GM19324 (cell line): ENCODE data around the gene AK8.

Experiments used
- ATAC-seq: cut with Tn5 transposase; IDR thresholded peaks from one replicate; pipeline ENCODE4 v1.9.1; 2021; ENCODE audit warnings: mild to moderate bottlenecking, moderate library complexity; ENCODE audit not compliant: unreplicated experiment, low FRiP score

Gene AK8

DNA sequence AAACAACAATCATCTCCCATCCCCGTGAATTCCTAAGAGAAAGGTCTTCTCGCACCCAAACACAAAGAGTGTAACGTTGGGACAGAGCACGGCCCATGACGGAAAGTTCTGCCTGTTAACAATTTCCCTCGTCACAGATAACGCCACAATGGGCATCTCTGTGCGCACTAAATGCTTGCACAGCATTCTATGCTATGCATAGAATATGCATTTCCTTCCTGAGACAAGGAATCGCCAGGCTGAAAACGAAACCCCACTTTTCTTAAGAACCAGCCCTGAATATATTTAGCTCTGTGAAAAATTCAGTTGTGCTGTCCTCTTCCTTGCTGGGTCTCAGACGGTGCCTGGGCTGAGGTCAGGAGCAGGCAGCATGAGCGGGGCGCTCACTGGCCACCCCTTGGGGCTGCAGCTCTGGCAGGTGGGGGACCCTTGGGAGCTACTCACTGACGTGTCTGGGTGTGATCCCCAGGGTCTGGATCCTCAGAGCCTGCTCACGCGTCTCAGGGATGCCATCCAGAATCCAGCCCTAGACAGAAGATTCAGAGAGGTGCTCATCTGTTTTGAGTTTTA lies 49.8 kb downstream of the AK8 start:
- ATAC-seq: no peak

DNA sequence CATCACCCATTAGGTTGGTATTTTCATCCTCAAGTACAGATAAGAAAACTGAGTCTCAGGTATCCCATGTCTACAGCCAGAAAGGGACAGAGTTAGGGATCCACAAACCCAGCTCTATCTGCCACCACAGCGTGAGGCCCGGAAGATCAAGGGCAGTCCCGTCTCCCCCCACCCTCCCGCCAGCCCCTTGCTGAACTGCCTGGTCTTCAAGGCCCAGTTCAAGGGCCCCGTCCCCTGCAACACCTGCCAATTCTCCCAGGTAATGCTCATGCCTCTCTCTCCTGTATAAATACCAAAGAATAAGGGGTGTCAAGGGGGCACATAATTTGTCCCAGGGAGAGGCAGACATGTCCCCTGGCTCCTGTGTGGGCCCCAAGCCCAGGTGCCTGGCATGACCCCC lies 50.7 kb downstream of the AK8 start:
- ATAC-seq: no peak

DNA sequence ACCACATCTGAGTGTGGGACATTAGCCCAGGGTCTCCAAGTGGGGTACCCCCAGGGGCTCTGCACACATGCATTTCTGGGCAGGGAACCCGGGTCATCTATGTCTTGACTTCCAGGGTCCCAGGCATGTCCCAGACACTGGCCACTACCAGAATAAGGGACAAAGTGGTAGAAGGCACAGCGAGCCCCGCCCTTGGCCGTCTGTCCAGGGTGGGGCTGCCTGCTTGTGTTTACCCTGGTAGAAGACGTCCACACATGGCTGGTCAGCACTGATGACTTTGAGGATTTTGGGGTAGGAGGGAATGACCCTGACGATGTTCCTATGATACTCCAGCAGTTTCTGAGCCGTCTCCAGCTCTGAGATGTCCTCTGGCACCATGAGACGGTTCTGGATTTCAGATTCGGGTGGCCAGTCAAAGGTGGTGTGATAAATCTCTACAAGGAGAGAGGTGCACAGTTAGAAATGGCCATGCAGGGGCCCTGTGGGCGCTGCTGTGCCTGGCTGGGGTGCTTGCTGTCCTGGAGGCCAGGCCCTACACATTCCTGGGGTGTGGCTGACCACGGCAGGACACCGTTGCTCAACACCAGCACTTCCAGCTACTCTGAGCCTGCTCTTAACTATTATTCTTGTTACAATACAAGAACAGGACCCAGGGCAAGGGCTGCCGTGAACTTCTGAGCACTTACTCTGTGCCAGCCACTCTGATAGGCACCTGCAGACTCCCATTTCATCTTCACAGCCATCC lies 51.3 kb downstream of the AK8 start:
- ATAC-seq: no peak

DNA sequence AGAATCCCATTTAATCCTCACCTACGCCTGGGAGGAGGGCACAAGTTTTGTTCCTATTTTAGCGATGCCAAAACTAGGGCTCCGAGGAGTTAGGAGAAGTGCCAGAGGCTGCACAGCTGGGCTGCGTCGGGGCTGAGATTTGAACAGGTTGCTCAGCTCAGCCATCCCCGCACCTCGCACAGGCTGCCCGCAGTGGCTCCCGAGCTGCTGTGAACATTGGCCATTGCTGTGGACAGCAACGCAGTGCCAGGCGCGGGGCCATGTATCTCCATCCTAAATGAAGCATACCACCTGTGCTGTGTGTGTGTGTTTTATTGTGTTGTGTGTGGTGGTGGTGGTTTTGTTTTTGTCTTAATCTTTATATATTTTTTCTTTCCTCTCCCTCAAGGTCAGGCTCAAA lies 52.0 kb downstream of the AK8 start:
- no peak for ATAC-seq

DNA sequence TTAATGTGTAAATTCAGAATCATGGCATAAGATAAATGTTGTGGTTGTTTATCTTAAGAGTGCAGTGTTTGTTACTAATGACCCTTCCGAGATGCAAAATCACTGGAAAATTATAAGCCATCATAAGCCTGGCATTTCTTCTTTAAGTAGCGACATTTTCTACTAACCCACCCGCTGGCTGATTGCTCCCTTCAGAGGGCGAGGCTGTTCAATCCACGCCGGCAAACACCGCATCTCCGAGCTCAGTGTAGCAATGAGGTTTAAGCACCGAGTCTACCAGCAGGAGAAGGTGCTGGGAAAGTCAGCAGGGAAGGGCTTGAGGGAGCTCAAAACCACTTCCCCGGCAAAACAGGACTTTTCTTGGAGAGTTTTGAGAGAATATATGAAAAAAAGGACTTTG lies 52.7 kb downstream of the AK8 start:
- no peak for ATAC-seq

DNA sequence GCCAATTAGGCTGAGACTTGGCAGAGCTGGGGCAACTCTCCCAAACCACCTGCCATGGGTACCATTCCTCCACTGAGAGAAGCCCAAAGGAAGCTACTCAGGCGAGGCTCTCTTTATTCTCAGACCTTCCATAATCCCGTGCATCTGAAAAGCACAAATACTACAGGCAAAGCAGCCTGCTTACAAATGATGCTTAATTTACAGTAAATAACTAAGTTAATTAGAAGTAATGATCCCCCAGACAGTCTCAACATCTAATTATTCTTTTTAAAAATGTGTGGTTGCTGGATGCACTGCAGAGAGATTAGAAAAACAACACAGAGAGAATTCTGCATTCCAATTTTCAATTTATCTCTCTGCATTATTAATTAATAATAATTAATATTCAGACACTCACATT lies 53.1 kb downstream of the AK8 start:
- ATAC-seq: no peak

DNA sequence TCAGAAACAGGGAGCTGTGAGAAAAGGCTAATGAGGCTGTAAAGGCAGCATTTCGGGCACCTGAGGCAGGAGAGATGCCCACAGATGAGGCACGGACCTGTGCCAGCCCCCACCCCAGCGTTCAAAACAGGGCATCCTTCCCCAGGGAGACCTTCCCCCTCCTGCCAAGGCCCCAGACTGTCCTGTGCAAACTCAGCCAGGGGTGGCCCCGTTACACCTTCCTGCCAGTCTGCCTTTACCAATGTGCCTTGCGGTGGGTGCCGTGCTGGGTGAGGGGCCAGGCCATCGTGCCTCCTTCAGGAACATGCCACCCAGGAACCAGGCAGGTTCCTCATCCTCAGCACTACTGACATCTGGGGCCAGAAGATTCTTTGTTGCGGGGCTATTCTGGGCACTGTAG lies 53.9 kb downstream of the AK8 start:
- ATAC-seq: no peak

DNA sequence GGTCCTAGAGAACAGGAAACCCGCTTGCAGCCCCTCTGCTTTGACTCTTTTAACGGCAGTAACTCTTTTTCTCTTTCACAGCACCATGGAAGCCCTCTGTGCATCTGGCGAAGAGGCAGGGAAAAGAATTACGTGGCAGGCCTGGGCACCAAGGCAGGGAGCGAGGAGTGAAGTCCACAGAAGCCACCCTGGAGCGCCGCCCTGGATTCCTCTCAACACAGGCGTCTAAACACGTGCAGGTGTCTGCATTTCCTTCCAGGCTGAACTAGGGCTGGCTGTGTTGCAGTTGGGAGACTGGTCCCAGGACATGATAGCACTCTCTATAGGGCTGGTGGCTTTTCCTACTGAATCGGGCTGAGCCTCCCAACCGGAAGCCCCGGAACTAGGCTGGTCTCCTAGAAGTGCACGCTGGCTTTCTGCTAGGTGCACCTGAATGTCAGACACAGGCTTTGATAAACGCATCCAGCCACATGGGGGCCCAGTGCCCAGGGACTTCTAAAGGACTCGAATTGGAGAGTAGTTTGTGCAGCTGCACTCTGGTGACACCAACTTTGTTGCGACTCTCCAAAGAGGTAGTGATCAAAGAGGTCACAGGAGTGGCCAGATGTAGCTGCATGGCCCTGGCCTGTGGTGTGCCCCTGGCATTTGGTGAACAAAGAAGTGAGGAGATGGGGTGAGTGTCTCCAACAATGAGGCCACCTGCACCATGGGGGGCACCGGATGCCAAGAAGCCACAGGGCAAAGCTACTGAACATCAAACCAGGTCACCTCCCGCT lies 54.5 kb downstream of the AK8 start:
- no peak for ATAC-seq

DNA sequence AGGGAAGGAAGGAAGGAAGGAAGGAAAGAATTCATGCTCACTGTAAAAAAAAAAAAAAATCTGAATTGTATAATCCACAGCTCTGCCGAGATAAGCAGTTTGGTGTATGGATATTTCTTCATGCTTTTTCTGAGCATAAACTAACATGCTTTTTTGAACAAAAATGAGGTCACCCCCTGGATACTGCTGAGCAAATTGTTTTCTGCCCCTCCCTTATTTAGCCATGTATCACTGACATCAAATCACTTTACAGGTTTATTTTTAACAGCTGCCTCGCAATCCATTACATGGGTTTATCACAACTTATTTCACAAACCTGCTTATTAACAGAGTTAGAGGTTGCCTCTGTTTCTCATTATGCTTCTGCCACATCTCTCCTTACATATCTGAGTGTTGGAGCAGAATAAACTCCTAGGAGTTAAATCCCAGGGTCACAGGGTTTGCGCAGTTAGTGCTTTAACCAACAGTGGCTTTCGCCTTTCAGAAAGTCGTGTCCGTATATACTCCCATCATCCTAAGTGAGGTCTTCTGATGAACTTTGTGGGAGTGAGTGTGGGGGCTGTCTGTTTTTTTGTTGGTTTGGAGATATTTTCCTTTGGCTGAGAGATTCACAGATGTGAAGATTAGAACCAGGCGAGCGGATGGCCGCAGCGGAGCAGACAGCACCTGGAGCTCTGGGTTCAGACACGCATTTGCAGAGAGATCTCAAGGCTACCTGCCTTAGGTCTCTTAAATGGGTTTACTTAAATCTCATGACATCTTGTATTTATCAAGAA lies 57.7 kb downstream of the AK8 start:
- no peak for ATAC-seq

DNA sequence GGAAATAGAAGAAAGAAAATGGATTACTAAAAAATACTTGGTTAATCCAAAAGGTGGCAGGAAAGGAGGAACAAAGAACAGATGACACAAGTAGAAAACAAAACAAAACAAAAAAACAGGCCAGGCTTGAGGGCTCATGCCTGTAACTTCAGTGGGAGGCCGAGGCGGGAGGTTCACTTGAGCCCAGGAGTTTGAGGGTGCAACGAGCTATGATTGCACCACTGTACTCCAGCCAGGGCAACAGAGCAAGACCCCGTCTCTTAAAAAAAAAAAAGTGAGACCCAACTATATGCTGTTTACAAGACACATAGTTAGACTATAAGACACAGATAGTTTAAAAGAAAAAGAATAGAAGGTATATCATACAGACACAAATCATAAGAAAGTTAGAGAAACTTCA lies 59.5 kb downstream of the AK8 start:
- no peak for ATAC-seq

DNA sequence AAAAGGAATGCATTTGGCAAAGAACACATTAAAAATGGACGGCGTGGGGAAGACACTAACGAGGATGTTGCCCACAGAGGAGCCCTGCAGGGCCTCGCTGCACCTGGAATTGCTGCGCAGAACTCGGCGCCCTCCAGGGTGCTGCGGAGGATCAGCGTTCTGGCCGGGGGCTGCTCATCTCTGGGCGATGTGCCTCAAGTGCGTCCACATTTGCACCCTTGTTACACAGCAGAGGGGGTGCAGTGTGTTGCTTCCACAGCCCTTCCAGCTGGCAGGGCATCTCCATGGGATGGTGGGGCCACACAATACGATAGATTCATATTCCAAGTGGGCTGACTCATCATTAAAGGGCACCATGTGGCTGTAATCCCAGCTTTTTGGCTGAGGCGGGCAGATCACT lies 63.1 kb downstream of the AK8 start:
- no peak for ATAC-seq

DNA sequence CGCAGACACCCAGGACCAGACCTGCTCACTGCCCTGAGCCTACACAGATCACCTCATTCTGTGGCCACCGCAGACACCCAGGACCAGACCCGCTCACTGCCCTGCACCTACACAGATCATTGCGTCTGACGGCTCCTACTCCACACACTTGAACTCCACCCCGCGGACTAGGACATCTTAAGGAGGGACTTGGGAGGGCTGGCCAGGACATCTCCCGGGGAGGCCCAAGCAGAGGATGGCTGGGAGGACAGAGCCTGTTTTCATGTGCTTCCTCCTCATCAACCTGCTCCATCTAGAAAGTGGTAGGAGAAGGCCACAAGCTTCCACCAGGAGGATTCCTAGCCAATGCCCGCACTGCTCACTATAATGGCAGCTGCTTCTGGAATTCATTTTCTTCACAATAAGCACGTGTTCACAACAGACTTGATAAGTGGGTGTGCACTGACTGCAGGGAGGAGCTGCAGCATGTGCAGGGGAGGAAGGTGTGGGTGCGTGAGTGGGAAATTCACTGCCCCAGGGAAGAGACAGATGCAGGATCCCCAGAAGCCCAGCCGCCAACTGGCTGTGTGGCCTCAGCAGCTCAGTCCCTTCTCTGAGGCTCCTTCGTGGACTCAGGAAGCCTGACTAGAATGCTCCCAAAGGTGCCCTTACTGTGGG lies 64.8 kb downstream of the AK8 start:
- no peak for ATAC-seq

DNA sequence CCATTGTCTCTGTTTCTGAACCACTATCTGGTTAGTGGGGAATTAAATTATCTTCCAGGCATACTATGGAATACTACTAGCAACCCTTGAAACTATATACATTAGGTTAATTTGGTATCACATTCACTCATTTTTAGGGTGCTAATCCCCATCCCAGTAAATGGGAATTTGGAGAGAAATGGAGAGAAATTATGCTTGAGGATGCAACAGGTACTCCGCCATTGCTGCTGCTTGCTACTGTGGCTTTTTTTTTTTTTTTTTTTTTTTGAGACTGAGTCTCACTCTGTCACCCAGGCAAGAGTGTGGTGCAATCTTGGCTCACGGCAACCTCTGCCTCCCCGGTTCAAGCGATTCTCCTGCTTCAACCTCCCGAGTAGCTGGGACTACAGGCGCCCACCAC lies 66.1 kb downstream of the AK8 start:
- no peak for ATAC-seq

DNA sequence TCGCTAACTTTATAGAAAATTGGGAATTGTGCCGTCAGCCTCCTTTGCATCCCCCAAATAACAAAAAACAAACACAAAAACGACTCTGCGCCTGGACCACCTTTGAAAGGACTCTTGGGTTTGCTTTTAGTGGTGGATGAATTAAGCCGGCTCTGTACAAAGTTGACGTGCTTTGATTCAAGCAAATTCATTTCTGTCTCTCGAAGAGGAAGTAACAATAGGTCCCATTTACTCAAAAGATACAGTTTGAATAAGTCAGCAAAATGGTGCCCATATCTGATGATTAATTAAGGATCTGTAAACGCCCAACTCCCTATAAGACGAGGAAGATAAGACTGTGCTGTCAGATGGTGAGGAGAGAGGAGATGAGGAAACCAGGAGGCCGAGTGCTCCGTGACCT lies 67.8 kb downstream of the AK8 start:
- no peak for ATAC-seq

DNA sequence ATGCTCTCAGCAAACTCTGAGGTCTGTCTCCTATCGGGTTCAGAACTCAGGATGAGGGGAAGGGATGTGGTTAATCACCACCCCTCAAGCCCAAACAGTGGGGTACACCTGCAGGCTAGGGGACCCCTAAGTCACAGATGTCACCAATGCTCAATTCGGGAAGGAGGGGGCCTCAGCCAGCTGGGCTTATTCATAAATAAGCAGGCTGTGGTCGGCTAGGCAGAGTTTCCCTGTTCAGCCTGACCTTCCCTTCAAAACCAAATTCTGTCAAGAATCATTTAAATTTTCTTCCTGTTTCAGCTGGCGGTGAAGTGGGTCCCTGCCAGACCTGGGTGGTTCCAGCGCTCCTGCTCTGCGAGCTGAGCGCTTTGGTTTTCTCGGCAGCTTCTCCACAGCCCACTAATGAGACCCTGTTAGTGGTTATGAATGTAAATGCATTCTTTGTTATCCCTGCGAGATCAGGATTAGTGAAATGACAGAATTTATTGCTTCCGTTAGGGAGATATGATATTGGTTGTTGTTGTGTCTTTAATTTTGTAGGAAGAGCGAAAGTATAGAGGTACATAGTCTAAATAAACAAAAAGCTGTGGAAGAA lies 68.3 kb downstream of the AK8 start:
- ATAC-seq: no peak

DNA sequence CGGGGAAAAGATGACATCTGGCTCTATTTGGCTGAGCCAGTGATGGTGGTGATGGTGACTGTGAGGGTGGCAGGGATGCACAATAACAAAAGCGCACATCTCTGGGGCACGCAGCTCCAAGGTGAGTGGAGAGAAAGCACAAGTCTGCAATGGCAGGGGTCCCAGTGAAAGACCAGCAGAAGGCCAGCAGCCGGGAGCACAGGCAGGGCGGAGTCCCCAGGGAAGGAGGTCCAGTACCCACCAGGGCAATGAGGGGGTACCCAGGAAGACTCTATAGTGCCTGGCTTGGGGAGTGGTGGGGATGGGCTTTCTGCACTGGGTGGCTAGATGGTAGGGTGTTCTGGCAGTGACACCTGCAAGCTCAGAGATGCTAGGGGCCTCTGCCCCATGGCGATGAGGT lies 69.4 kb downstream of the AK8 start:
- ATAC-seq: no peak

DNA sequence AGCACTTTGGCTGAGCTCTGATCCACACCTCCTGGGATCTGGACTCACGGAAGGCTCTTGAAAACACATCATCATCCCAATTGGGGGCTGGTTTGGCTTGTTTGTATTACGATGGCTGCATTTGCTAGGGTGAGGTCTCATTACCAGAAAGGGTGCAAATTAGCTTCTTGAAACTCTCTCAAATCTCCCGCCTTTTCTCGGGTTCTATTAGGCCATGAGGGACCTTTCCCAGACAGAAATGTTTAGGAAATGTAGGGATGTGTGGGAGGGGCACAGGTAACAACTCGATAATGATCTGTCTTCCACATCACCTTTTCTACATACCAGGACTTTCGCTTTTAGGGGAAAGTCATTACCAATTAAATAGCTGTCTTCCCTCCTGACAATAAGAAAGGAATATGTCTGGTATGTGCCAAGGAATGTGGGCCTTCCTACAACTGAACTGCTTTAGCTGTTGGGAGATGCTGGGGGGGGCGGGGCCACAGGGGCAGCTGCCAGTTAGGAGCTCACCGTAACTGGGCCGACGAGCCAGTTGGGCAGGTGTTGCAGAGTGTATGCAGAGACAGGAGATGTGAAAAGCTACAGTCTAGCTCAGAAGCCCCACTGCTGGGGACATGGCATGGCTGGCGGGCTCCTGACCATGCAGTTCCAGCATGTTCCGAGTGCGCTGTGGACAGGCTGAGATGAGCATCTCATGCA lies 71.2 kb downstream of the AK8 start:
- no peak for ATAC-seq

DNA sequence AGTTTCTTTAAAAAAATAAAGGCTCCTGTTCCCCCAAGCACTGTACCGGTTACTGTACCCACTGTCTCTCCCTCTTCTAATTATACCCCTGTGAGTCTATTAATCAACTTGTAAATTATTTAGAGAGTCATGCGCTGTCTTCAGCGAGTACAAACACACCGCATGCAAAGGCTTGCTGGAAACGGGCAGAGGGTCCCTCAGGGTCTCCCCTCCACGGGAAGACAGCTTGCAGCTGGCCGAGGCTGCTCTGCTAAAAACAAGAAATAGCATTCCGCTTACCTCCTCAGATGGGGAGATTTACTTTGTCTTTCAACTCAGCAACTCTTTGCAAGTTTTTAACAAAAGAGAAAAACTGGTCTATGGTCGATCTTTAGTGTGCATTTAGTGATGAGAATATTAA lies 71.8 kb downstream of the AK8 start:
- ATAC-seq: no peak

DNA sequence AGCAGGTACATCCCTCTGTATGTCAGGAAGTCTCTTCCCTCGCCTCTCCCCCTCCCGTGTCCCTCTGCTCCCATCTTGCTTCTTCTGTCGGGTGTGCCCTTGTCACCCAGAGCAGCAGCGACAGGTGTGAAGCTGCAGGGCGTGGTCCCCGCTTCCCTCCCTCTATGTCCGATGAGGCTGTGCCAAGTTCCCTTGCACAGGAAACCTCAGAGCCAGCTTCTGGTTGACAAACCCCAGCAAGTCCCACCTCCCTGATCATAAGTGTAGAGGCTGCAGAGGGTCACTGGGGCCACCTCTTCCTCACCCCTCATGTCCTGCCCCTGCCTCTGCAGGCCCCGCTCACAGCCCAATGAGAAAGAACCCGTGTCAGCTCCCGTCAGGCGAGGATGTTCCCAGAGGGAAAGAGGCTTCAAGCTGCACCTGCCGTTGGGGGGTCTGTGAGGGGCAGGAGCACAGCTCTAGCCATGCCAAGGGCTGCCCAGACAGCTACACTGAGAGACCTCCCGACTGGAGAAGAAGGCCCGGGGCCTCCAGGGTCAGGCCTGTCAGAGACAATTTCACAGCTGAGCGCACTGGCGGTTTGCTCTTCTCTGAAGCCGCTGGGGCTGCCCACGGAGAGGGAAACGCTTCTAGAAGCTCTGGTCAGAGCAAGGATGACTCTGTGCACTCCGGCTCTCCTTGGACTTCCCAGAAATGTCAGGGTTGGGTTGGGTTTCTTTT lies 73.3 kb downstream of the AK8 start:
- ATAC-seq: no peak
